ENCODE measurements around the gene SPACA7.
"Not testable (repeated sequence)": the region's sequence is repeated elsewhere in the genome, so short reads cannot be mapped to it uniquely, and the experiment has no call there.

SPACA7 gene

DNA sequence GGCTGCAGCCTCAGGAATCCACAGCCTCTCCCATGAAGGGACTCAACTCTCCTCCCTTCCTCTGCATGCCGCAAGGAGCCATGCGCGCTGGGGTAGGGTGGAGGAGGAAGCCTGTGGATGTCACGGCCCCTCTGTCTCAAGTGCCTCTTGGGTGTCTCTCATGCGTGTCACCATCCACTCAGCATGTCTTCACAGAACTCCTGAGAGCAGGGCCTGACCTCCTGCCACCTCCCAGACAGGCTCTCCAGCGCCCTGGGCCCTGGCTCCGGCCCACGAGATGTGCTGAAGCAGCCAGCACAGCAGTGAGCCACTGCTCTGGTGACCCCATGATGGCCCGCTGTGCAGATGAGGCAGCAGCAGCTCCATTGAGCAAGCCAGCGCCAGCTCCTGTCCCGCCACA, 25.9 kb upstream of the SPACA7 start:
- no peak for DNase-seq (ENCODE audit: low read depth)

DNA sequence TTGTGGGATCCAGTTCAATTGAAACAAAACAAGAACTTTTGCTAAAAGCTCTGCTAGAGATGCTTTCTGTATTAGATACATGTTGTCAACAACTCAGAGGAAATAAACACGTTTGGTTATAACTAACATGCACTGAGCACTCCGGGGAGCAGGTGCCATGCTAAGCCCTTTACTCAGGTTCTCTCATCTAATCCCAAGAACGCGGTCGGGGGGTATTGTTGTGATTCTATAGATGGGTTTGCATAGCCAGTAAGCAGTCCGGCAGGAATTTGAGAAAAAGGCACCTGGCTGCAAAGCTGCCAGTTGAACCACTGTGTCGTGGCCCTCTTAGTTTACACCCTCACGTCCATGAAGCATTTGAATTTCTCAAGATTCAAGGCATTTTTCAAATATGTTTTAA, 24.3 kb upstream of the SPACA7 start:
- DNase-seq (ENCODE audit: low read depth), result no peak

DNA sequence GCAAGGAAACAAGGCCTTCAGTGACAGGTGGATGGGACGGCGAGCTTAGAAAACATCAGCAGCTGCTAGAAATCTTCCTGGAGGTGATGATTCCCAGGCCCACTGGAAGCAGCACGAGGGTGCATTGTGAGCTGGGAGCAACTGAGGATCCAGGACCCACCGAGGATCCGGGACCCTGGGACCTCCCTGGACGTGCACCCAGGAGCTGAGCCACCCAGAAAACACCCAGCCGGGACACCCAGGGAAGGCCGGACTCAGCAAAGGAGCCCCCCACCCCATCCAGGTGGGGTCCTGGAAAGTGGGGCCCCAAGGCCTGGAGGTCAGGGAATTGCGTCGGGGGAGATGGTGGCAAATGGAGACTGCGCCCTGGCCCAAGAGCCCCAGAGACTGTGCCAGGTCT, 22.3 kb upstream of the SPACA7 start:
- DNase-seq (ENCODE audit: low read depth), result no peak

DNA sequence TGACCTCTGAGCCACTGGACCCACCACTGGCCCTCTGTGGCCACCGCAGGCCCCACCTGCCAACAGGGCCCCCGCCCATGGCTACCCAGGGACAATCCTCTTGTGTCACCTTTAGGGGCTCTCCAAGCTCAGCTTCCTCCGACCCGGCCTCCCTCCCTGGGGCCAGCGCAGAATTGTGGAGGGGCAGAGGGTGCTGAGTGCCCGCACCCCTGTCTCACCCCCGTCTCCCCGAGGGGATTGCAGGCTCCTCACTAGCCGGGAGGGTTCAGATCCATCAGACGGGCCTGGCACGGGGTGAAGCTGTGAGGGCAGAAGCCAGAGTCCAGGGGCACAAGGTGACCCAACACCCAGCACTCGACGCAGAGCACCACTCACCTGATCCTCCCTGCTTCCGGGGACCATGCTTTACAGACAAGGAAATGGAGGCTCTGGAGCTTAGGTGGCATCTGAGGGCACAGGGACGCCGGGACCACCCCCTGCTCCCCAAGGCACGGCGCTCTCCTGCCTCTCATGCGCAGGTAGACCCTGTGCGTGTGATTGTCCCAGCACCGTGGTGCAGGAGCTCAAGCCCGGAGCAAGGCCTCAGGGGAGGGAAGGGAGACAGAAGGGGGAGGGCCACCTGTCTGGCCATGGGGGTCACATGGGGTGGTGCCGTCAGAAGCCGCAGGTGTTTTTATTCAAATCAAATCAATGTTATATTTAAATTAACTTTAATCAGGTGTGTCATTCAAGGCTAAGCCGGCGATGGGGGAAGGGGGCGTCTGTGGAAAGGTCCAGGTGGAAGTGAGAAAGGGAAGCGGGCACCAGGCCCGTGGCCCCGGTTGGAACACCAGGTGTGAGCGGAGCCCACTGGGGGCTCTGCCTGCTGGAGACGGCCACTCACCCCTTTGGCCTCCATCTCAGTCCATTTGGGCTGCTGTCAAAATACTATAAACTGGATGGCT, 21.6 kb upstream of the SPACA7 start:
- DNase-seq (ENCODE audit: low read depth), result no peak

DNA sequence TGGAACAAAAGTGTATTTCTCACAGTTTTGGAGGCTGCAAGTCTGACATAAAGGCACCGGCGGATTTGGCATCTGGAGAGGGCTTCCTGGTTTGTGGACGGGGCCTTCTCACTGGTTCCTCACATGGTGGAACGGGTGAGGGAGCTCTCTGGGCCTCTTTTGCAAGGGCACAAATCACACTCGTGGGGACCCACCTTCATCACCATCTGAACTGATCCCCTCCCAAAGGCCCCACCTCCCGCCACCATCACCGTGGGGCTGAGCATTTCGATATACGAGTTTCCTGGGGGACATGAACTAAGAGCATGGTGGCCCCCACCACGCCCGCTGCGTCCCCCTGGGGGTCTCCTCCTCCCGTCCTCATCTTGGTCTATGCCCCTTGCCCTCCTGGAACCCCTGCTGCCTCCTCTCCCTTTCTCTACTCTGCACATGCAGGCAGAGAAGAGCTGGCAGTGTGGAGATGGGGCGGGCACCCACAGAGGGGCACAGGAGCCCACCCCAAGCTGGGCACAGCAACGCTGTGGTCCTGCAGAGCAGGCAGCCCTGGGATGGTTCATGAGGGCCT, 20.8 kb upstream of the SPACA7 start:
- DNase-seq (ENCODE audit: low read depth), result no peak

DNA sequence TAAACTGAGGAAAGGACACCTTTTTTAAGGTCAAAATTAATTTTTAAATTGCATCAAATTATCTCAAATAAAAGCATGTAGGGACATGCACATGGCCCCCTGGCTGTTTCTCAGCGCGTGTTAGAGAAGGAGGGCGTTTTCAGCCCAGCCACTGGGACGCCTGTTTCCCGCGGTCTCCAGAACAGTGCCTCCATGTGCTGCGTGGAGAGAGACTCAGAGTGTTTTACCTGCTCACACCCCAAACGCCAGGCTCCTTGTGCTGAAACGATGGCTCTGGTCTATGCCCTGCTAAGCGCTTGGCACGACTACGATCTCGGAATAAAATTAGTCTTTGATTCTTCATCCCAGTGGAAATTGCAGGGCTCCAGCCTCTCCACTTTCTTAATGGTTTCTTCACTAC, 20.0 kb upstream of the SPACA7 start:
- no peak for DNase-seq (ENCODE audit: low read depth)

DNA sequence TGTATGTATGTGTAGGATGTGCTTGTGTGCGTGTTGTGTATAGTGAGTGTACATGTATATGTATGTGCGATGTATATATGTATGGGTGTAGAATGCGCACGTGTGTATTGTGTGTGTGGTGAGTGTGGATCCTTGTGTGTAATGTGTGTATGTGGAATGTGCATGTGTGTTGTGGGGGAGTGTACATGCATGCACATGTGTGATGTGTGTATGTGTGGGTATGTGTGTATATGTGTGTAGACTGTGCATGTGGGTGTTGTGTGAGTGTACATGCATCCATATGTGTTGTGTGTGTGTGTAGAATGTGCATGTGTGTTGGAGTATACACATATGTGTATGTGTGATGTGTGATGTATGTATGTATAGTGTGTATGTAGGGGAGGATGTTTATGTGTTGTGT, 18.0 kb upstream of the SPACA7 start:
- no peak for DNase-seq (ENCODE audit: low read depth)

DNA sequence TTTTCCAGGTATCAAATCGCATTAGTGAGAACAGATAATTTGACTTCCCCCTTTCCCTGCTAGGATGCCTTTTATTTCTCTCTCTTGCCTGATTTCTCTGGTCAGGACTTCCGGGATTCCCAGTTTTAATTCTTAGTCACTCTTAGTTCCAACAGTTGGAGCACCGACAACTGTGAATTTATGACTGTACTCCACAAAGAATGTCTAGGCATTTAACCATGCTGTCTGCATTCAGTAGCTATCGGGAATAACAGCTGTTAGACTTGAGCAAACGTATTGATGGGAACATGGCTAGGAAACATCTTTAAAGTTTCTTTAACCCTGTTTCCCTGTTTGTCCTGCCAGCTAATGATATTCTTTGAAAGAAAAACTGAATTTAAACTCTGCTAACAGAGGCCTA, 14.1 kb upstream of the SPACA7 start:
- no peak for DNase-seq (ENCODE audit: low read depth)

DNA sequence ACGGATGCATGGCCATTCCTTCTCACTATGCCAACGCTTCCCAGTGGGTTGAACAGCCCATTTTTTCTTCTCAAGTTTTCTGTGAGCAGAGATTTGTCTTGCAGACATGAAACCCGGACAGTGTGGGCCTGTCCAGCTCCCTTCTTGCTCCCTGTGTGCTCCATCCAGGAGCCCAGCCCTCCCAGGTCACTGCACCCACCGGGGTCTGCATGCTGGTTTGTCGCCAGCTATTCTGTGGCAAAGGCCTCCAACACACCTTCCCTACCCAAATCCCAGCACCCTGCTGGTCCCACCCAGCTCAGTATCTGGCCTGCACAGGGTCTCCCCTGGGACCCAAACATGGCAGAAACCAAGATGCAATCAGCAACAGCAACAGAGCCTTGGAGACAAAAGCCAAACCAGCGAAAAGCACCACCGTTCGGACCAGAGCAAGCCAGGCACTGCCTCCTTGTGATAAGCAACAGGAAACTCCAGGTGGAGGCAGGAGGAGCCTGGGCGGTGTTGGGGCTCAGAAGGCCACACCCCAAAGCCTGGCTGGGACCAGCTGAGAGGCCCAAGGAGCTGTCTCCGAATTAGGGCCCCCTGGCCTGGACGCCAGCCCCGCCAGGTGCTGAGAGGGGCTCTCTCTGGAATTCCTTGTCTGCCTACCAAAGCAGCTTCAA, 12.2 kb upstream of the SPACA7 start:
- DNase-seq (ENCODE audit: low read depth), result no peak

DNA sequence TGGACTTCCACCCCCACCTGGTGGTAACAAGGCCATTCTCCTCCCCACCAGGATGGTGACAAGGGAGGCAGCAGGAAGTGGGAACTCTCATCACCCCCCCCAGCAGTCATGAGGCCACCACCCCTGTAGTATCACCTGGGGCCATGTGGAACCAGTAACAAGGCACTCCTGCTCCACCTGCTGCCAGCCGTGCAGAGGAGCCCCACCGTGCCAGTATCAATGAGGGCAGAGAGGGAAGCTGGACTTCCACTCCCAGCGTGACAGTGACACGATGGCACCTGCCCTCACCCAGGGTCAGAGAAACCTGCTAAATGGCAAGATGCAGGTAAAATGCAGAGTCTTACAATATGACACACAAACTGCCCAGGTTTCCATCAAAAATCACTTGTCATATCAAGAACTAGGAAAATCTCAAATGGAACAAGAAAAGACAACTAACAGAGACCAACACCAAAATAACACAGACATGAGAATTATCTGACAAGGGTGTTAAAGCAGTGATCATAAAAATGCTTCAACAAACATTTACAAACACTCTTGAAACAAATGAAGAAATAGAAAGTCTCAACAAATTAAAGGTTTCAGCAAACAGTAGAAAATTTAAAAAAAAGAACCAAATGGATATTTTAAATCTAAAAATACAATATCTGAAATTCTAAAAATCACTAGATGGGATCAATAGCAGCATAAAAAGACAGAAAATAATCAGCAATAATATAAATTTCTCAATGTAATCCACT, 9.1 kb upstream of the SPACA7 start:
- no peak for DNase-seq (ENCODE audit: low read depth)

DNA sequence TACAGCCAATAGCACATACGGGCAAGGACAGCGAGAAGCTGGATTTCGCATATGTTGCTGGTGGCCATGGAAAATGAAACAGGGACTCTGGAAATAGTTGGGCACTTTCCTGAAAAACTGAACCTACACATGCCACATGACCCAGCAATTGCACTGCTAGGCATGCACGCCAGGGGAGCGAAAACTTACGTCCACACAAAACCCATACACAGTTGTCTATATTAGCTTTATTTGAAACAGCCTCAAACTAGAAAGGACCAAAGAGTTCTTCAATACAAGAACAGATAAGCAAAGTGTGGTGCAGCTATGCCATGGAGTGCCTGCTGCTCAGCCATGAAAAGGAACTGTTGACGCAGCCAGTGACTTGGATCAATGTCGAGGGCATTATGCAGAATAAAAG, 7.3 kb upstream of the SPACA7 start:
- no peak for DNase-seq (ENCODE audit: low read depth)

DNA sequence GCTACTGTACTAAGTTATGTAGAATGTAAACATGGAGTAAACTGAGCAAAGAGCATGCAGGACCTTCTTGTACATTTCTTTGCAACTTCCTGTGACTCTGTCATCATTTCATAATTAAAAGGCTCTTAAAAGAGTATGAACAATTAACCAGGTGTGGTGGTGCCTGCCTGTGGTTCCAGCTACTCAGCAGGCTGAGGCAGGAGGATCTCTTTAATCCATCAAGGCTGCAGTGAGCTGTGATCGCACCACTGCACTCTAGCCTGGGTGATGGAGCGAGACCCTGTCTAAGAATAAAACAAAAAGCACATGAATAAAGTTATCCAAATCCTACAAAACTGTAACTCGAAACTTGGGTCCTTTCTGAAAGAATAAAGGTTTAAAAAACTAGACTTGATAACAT, 5.8 kb upstream of the SPACA7 start:
- no peak for DNase-seq (ENCODE audit: low read depth)

DNA sequence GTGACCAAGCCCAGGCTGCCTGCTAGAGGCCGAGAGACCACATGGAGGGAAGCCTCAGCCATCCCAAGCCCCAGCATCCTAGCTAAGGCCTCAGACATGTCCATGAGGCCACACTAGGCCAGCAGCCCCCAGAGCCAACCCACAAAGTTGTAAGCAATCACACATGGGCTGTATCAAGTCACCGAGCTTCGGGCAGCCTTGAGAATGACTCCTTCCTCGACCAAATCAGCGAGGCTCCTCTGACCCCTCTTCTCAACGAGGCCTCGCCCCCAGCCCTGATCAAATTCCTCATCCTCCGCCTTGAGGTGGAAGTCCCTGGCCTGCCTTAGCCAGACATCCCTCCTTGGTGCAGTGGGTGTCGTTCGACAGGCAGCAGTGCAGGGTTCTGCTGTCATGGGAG, 1.9 kb upstream of the SPACA7 start:
- DNase-seq (ENCODE audit: low read depth), result no peak

DNA sequence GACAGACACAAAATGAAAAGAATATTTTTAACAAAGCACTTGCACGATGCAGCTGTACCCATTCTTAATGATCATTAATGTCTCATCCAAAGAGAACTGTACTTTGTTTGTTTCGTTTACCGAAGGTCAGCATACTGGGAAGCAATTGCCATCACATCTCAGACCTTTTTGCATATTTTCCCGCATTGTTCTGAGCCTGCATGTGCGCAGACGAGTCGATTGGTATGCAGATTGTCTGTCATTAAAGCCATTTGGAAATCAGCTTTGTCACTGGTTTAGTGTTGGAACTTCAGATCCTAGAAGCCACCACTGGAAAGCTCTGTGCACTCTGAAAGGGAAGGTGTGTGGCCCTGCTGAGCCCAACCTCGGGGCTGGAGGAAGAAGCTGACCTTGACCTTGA, 15.6 kb downstream of the SPACA7 start:
- DNase-seq (ENCODE audit: low read depth), result no peak

DNA sequence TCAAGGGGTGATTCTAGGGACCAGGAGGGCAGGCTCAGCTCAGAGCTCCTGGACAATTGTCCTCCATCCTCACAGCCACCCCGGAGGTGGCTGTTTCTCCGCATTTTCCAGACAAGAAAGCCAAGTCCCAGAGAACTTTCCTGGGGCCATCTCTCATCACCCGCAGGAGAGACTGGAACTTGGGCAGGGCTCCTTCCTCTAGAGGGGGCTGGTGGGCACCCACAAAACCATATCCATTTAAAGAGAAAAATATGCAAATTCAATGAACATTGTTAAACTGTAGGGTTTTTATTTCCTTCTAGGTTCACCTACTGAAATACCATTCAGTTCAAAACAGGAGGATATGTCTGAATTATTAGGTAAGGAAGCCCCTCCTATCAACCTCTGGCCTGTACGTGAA, 16.6 kb downstream of the SPACA7 start:
- DNase-seq (ENCODE audit: low read depth), result no peak

DNA sequence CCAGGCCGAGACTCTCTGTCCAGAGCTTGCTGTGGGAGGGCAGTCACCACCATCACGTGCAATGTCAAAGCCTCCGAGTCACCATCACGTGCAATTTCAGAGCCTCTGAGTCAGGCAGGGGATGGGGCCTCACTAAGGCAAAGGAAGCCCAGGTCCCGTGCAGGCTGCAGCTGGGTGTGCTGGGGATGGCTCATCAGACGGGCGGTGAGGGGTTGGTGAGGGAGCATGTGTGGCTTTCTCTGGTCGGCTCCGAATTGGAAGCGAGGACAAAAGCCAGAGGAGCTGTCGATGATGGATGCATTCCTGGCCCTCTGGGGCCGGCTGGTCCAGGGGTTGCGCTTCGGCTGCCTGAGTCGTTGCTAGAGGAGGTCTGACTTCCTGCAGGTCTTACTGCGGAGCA, 18.9 kb downstream of the SPACA7 start:
- not testable (repeated sequence) for DNase-seq (ENCODE audit: low read depth)

DNA sequence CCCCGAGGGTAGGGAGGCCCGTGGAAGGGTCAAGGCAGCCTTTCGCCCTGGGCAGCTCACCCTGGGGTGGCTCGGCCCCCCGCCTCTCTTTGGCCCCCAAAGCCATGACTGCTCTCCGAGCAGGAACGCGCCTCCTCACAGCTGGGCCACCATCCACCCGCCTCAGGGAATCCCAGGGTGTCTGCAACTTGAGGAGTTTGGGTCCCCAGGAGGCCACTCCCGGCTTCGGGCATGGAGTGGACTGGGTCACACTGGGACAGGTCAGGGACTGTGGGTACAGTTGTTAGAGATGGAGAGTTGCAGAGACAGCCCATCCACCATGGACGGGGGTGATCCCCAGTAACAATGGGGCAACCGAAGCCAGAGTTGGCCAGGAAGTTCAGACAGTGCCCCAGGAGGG, 19.8 kb downstream of the SPACA7 start:
- not testable (repeated sequence) for DNase-seq (ENCODE audit: low read depth)

DNA sequence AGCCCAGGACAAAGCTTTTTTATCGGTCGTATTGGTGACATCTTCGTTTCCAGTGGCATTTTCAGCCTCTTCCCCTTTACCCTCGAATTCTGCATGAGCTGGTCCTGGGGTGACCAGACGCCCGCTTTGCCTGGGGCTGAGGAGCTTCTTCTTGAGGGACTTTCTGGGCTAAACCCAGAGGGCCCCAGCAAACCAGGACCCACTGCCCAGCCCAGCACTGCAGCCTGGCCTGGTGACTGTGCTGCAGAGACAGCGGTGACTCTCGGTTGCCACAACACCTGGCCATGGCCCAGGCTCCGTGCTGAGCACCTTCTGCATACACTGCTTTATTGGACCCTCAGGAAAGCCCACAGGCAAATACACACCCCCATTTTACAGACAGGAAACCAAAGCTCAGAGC, 21.0 kb downstream of the SPACA7 start:
- no peak for DNase-seq (ENCODE audit: low read depth)

DNA sequence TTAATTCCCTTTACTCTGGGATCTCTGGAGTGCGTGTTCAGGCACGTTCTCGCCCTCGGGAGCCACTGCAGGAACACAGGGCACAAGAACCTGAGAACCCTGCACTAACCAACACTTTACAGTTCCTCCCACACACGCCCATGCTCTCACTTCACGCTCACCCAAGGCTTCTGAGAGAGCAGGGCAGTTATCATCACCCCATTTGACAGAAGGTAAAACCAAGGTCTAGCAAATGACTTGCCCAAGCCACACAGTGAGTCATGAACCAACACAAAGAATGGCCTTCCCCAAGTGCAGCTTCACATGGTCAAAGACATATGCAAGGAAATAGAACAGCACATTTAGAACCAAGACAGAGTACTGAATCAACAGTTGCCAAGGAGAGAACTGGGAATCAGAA, 22.2 kb downstream of the SPACA7 start:
- not testable (repeated sequence) for DNase-seq (ENCODE audit: low read depth)

DNA sequence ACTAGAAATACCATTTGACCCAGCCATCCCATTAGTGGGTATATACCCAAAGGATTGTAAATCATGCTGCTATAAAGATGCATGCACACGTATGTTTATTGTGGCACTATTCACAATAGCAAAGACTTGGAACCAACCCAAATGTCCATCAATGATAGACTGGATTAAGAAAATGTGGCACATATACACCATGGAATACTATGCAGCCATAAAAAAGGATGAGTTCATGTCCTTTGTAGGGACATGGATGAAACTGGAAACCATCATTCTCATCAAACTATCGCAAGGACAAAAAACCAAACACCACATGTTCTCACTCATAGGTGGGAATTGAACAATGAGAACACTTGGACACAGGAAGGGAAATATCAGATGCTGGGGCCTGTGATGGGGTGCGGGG, 33.7 kb downstream of the SPACA7 start:
- not testable (repeated sequence) for DNase-seq (ENCODE audit: low read depth)

DNA sequence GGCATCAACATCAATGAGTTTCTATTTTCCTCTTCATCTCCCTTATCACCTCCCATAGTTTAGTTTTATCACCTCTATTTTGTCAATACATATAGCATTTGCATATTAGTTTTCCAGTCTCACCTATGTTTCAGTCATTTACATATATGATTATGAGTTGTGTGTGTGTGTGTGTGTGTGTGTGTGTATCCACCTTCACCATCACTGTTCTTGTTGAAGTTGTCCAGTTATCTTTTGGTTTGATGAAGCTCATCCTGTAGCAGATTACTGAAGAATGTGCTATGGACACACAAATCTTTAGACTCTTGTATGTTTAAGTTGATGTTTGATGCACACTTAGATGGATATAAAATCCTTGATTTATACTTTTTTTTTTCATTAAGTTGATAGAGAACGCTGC, 40.5 kb downstream of the SPACA7 start:
- DNase-seq (ENCODE audit: low read depth), result no peak

DNA sequence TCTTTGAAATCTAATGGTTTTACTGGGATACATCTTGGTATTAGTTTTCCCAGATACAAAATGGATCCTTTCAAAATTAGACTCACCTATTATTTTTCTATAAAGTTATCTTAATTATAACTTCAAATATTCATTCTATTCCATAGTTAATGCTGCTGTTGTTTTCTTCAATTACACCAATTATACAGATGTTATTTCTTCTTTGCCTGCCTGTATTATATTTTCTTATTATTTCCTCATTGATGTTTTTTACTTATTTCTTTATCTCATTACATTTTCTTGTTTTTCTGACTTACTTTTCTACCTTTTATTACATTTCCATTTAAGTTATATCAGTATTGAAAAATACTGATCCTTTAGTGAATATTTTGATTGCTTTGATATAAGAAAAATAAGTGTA, 40.9 kb downstream of the SPACA7 start:
- DNase-seq (ENCODE audit: low read depth), result no peak

DNA sequence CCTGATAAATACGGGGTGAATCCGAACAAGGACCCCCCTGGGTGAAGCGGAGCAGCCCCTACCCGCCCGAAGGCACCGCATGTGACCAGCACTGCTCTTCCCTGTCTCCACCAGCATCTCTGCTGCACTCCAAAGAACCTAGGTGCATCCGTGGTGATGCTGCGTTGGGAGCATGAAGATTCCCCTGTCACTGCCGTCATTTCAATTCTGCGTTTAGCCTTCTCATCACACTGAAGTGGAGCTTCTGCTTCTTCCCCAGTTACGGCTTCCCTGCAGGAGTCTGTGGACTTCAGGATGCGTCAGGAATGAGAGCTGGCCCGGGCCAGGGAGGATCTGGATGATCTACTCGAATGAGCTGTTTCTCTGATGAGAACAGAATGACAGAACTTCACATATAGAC, 47.9 kb downstream of the SPACA7 start:
- no peak for DNase-seq (ENCODE audit: low read depth)
